Measurements from ENCODE around the gene ELF3.

- TF ChIP-seq POLR2AphosphoS5 (IDR thresholded peaks at IDR 0.05; ENCODE audit: low read depth, low read length) (no peak), POLR2A (IDR thresholded peaks at IDR 0.05; ENCODE audit: low read depth, low read length) (no peak), TAF1 (IDR thresholded peaks at IDR 0.05; ENCODE audit: low read depth, low read length) (no peak), SPI1 (IDR thresholded peaks at IDR 0.05; ENCODE audit: low read depth, low read length) (no peak)
Observed at GRCh38 chr1:201966171-201966570, 44.2 kb upstream of the ELF3 start.

All from GM12891 (cell line).